Measurements from ENCODE around the gene EVC2.

Gene EVC2

GRCh38 chr4:5631352-5632065, 76.8 kb downstream of the EVC2 start:
- ATAC-seq (ENCODE audit: low read depth) (no peak), DNase-seq (ENCODE audit: low spot score) (no peak)
- H3K36me3 ChIP-seq (ENCODE audit: low read depth): peaks cover 40% of the 10 kb centered on the region
- no peak overlapping the region for H3K27ac ChIP-seq (ENCODE audit: poor library complexity, severe bottlenecking)
- H3K4me1 ChIP-seq (ENCODE audit: insufficient read depth, poor library complexity, severe bottlenecking): peaks cover 15% of the 10 kb centered on the region
- H3K27me3 ChIP-seq (ENCODE audit: insufficient read depth, poor library complexity, severe bottlenecking): no peaks in the 10 kb centered on the region
- TF ChIP-seq CTCF (IDR thresholded peaks at IDR 0.05; ENCODE audit: poor library complexity, severe bottlenecking): no peak
- no peaks in the 10 kb centered on the region for H3K9me3 ChIP-seq (ENCODE audit: severe bottlenecking)
- H3K4me3 ChIP-seq (ENCODE audit: severe bottlenecking): no peak overlapping the region

- peaks cover 7% of the 10 kb centered on the region for H3K4me1 ChIP-seq (ENCODE audit: insufficient read depth, poor library complexity, severe bottlenecking)
- H3K4me3 ChIP-seq (ENCODE audit: severe bottlenecking): no peak overlapping the region
- no peak for DNase-seq (ENCODE audit: low spot score)
- H3K27me3 ChIP-seq (ENCODE audit: insufficient read depth, poor library complexity, severe bottlenecking): no peaks in the 10 kb centered on the region
- H3K27ac ChIP-seq (ENCODE audit: poor library complexity, severe bottlenecking): no peak overlapping the region
- ATAC-seq (ENCODE audit: low read depth): no peak
- H3K9me3 ChIP-seq (ENCODE audit: severe bottlenecking): no peaks in the 10 kb centered on the region
- peaks cover 41% of the 10 kb centered on the region for H3K36me3 ChIP-seq (ENCODE audit: low read depth)
- no peak for TF ChIP-seq CTCF (IDR thresholded peaks at IDR 0.05; ENCODE audit: poor library complexity, severe bottlenecking)
These were observed 77.6 kb downstream of the EVC2 start for GRCh38 chr4:5630762-5631161.

- Histone ChIP-seq H3K27me3 (ENCODE audit: insufficient read depth, poor library complexity, severe bottlenecking) (no peaks in the 10 kb centered on the region), H3K4me1 (ENCODE audit: insufficient read depth, poor library complexity, severe bottlenecking) (no peaks in the 10 kb centered on the region), H3K27ac (ENCODE audit: poor library complexity, severe bottlenecking) (no peak overlapping the region), H3K4me3 (ENCODE audit: severe bottlenecking) (no peak overlapping the region), H3K9me3 (ENCODE audit: severe bottlenecking) (no peaks in the 10 kb centered on the region), H3K36me3 (ENCODE audit: low read depth) (peaks cover 48% of the 10 kb centered on the region)
- no peak for TF ChIP-seq CTCF (IDR thresholded peaks at IDR 0.05; ENCODE audit: poor library complexity, severe bottlenecking)
- ATAC-seq (ENCODE audit: low read depth) (no peak), DNase-seq (ENCODE audit: low spot score) (no peak)
These were observed 78.8 kb downstream of the EVC2 start for GRCh38 chr4:5629542-5629941.

GRCh38 chr4:5626913-5627312, 81.4 kb downstream of the EVC2 start:
- Histone ChIP-seq H3K4me1 (ENCODE audit: insufficient read depth, poor library complexity, severe bottlenecking) (no peaks in the 10 kb centered on the region), H3K9me3 (ENCODE audit: severe bottlenecking) (no peaks in the 10 kb centered on the region), H3K27me3 (ENCODE audit: insufficient read depth, poor library complexity, severe bottlenecking) (no peaks in the 10 kb centered on the region), H3K36me3 (ENCODE audit: low read depth) (peaks cover 70% of the 10 kb centered on the region), H3K27ac (ENCODE audit: poor library complexity, severe bottlenecking) (no peak overlapping the region), H3K4me3 (ENCODE audit: severe bottlenecking) (no peak overlapping the region)
- no peak for TF ChIP-seq CTCF (IDR thresholded peaks at IDR 0.05; ENCODE audit: poor library complexity, severe bottlenecking)
- ATAC-seq (ENCODE audit: low read depth) (no peak), DNase-seq (ENCODE audit: low spot score) (no peak)

GRCh38 chr4:5622596-5622995, 85.8 kb downstream of the EVC2 start:
- H3K4me1 ChIP-seq (ENCODE audit: insufficient read depth, poor library complexity, severe bottlenecking): no peaks in the 10 kb centered on the region
- H3K9me3 ChIP-seq (ENCODE audit: severe bottlenecking): no peaks in the 10 kb centered on the region
- no peak for TF ChIP-seq CTCF (IDR thresholded peaks at IDR 0.05; ENCODE audit: poor library complexity, severe bottlenecking)
- H3K36me3 ChIP-seq (ENCODE audit: low read depth): peaks cover 69% of the 10 kb centered on the region
- ATAC-seq (ENCODE audit: low read depth) (no peak), DNase-seq (ENCODE audit: low spot score) (no peak)
- no peaks in the 10 kb centered on the region for H3K27me3 ChIP-seq (ENCODE audit: insufficient read depth, poor library complexity, severe bottlenecking)
- no peak overlapping the region for H3K27ac ChIP-seq (ENCODE audit: poor library complexity, severe bottlenecking)
- no peak overlapping the region for H3K4me3 ChIP-seq (ENCODE audit: severe bottlenecking)

Data from RWPE2 (cell line).